HepG2 (cell line): ENCODE measurements around the gene CSNK2A2. TPM values are rescaled to one million over a fixed set of nuclear protein-coding genes. Genes with fewer than 3 reads are reported as not detected.

Experiments
- BRD4 ChIP-seq: sonication (generic); formaldehyde crosslinking; IDR thresholded peaks from 2 replicates; pipeline ENCODE4 v1.4.0; 2020; ENCODE audit warnings: missing genetic modification reagents
- CEBPB ChIP-seq: IDR thresholded peaks from 2 replicates; pipeline ENCODE4 v1.6.1; 2011; ENCODE audit warnings: low read depth, low read length, improper control_type of control experiment, borderline replicate concordance
- HINFP ChIP-seq: sonication (generic); formaldehyde crosslinking; IDR thresholded peaks from 2 replicates; pipeline ENCODE4 v1.4.0; 2020; ENCODE audit warnings: low read depth, mild to moderate bottlenecking, missing genetic modification reagents
- HMGA1 ChIP-seq: sonication (generic); formaldehyde crosslinking; conservative IDR thresholded peaks from 2 replicates; pipeline ENCODE4 v1.4.0; 2020; ENCODE audit warnings: missing genetic modification reagents
- HNF1A ChIP-seq, 2 experiments: sonication (generic) in 1 of 2; formaldehyde crosslinking in 1 of 2; IDR thresholded peaks; 2 replicates each; pipeline versions ENCODE4 v1.4.0 to v1.6.1; 2016 to 2020; ENCODE audit warnings: borderline replicate concordance in 1 of 2, low read depth in 1 of 2, mild to moderate bottlenecking in 1 of 2, missing genetic modification reagents in 1 of 2
- MATR3 ChIP-seq: sonication (generic); formaldehyde crosslinking; IDR thresholded peaks from 2 replicates; pipeline ENCODE4 v1.4.0; 2020; ENCODE audit warnings: missing genetic modification reagents
- NR1H2 ChIP-seq: sonication (generic); formaldehyde crosslinking; IDR thresholded peaks from 2 replicates; pipeline ENCODE4 v1.8.1; 2022; ENCODE audit warnings: low read depth, missing genetic modification reagents, borderline replicate concordance
- PITX1 ChIP-seq: sonication (generic); formaldehyde crosslinking; IDR thresholded peaks from 2 replicates; pipeline ENCODE4 v1.5.1; 2020; ENCODE audit warnings: mild to moderate bottlenecking, missing genetic modification reagents
- RAD51 ChIP-seq: fragments of 450-650 bp; IDR thresholded peaks from 2 replicates; pipeline ENCODE4 v1.6.1; 2016; ENCODE audit warnings: borderline replicate concordance
- SNAPC2 ChIP-seq: sonication (generic); formaldehyde crosslinking; IDR thresholded peaks from 2 replicates; pipeline ENCODE4 v1.8.1; 2022; ENCODE audit warnings: mild to moderate bottlenecking, missing genetic modification reagents
- TARDBP ChIP-seq: sonication (generic); formaldehyde crosslinking; IDR thresholded peaks from 2 replicates; pipeline ENCODE4 v1.8.0; 2022; ENCODE audit warnings: mild to moderate bottlenecking, missing genetic modification reagents
- THAP11 ChIP-seq: IDR thresholded peaks from 2 replicates; pipeline ENCODE4 v1.6.1; 2016; ENCODE audit warnings: missing biosample characterization, missing genetic modification reagents
- TOE1 ChIP-seq: sonication (generic); formaldehyde crosslinking; IDR thresholded peaks from 2 replicates; pipeline ENCODE4 v1.4.0; 2020; ENCODE audit warnings: mild to moderate bottlenecking, missing genetic modification reagents
- ZNF24 ChIP-seq: fragments of 450-650 bp; IDR thresholded peaks from 2 replicates; pipeline ENCODE4 v1.6.1; 2017; ENCODE audit warnings: antibody characterized with exemption, mild to moderate bottlenecking
- ZNF335 ChIP-seq: sonication (generic); formaldehyde crosslinking; IDR thresholded peaks from 2 replicates; pipeline ENCODE4 v1.4.0; 2020; ENCODE audit warnings: missing genetic modification reagents
- ZNF44 ChIP-seq: sonication (generic); formaldehyde crosslinking; IDR thresholded peaks from 2 replicates; pipeline ENCODE4 v1.5.1; 2020; ENCODE audit warnings: mild to moderate bottlenecking, missing genetic modification reagents
- ZNF563 ChIP-seq: sonication (generic); formaldehyde crosslinking; IDR thresholded peaks from 2 replicates; pipeline ENCODE4 v1.8.0; 2022; ENCODE audit warnings: mild to moderate bottlenecking, moderate library complexity, missing genetic modification reagents
- ZNF629 ChIP-seq: sonication (generic); formaldehyde crosslinking; conservative IDR thresholded peaks from 2 replicates; pipeline ENCODE4 v1.5.0; 2020; ENCODE audit warnings: missing genetic modification reagents
- ZNF703 ChIP-seq: sonication (generic); formaldehyde crosslinking; IDR thresholded peaks from 2 replicates; pipeline ENCODE4 v1.5.1; 2020; ENCODE audit warnings: missing genetic modification reagents, mild to moderate bottlenecking, moderate library complexity, borderline replicate concordance
- ZNF710 ChIP-seq: sonication (generic); formaldehyde crosslinking; IDR thresholded peaks from 2 replicates; pipeline ENCODE4 v1.5.0; 2020; ENCODE audit warnings: mild to moderate bottlenecking, missing genetic modification reagents, borderline replicate concordance
- ZNF768 ChIP-seq: sonication (generic); formaldehyde crosslinking; IDR thresholded peaks from 2 replicates; pipeline ENCODE4 v1.4.0; 2020; ENCODE audit warnings: missing genetic modification reagents
- ZNF777 ChIP-seq: sonication (generic); formaldehyde crosslinking; IDR thresholded peaks from 2 replicates; pipeline ENCODE4 v1.4.0; 2020; ENCODE audit warnings: missing genetic modification reagents
- polyA plus RNA-seq, 8 experiments: library from polyadenylated mRNA; depleted of rRNA in 3 of 8; stranded (reverse) in 7 of 8; unstranded in 1 of 8; fragments of >200 nt; fragmentation: Illumina TruSeq in 4 of 8; extraction: Trizol in 4 of 8; gene quantifications; 2 replicates each; pipeline versions ENCODE4 v1.2.1 to v1.2.3, GENCODE V29; 2011 to 2016; ENCODE audit warnings: low read depth in 4 of 8, missing spikeins in 1 of 8, mixed read lengths in 1 of 8; ENCODE audit not compliant: insufficient read depth in 1 of 8
- total RNA-seq, 5 experiments: library from RNA; depleted of rRNA; stranded (reverse); fragments of >200 nt; fragmentation: Illumina TruSeq; extraction: Trizol; gene quantifications; 2 replicates each; pipeline ENCODE4 v1.2.3, GENCODE V29; 2016; ENCODE audit warnings: low read depth in 1 of 5

CSNK2A2 gene
- total and polyA plus RNA-seq, 2 of the 13 experiments (the other 11 are each of a cell fraction or from before 2014, with no cell fraction given): 46.4 to 56.9 TPM

- TF ChIP-seq THAP11 (CRISPR knock-in tag) (peak; percentile 95), RAD51 (no peak), ZNF563 (CRISPR knock-in tag) (peak; percentile 64; the same call in 1 of the 2 replicates), HNF1A (IDR thresholded peaks at IDR 0.05; ENCODE audit: low read depth) (peak; percentile 53), HNF1A (CRISPR knock-in tag; IDR thresholded peaks at IDR 0.05; ENCODE audit: borderline replicate concordance) (peak; percentile 86), ZNF44 (CRISPR knock-in tag) (peak; percentile 90; the same call in 1 of the 2 replicates), HINFP (peak; percentile 93; the same call in 1 of the 2 replicates), ZNF777 (CRISPR knock-in tag) (peak; percentile 92), CEBPB (no peak), ZNF710 (CRISPR knock-in tag) (peak; percentile 88), ZNF629 (CRISPR knock-in tag) (peak; percentile 7; the same call in 1 of the 2 replicates), TOE1 (CRISPR knock-in tag) (peak; percentile 34; the same call in 1 of the 2 replicates), TARDBP (CRISPR knock-in tag) (peak; percentile 96), ZNF703 (CRISPR knock-in tag) (no peak; the same call in 1 of the 2 replicates), MATR3 (CRISPR knock-in tag) (no peak), ZNF24 (no peak; the same call in 1 of the 2 replicates), ZNF335 (CRISPR knock-in tag) (0 out of 2 replicates have a peak, but pooled peaks have one; percentile 40), ZNF768 (CRISPR knock-in tag) (no peak; the same call in 1 of the 2 replicates), NR1H2 (CRISPR knock-in tag) (no peak; the same call in 1 of the 2 replicates), HMGA1 (CRISPR knock-in tag) (no peak), BRD4 (CRISPR knock-in tag) (peak; percentile 63; the same call in 1 of the 2 replicates), SNAPC2 (CRISPR knock-in tag) (peak; percentile 59), PITX1 (peak; percentile 97)
These were observed 68.6 kb downstream of the CSNK2A2 start, which contains the start of gene CFAP20 (continued) for GRCh38 chr16:58129097-58129936.
